GM23338 (cell line): ENCODE measurements around the gene PTGS1. TPM values are rescaled to one million over a fixed set of nuclear protein-coding genes. Genes with fewer than 3 reads are reported as not detected.

Experiments
- ATAC-seq: fragments of 200-7000 bp; cut with Tn5 transposase; 3 replicates; pipeline ENCODE4 v1.9.1; 2020
- DNase-seq: peaks from one replicate; pipeline ENCODE4 v3.0.0-alpha.2; 2015; ENCODE audit warnings: low spot score
- H2AFZ ChIP-seq: fragments of 200-600 bp; sonication (generic); 2 replicates; pipeline ENCODE4 v1.8.0; 2016; ENCODE audit warnings: antibody characterized with exemption, mild to moderate bottlenecking, moderate library complexity
- H3F3A ChIP-seq: fragments of 200-600 bp; sonication (generic); replicated peaks from 2 replicates; pipeline ENCODE4 v1.8.0; 2017; ENCODE audit warnings: antibody characterized with exemption, mixed run types, low read depth
- H3K27ac ChIP-seq: fragments of 200-600 bp; sonication (generic); 2 replicates; pipeline ENCODE4 v1.6.1; 2016; ENCODE audit warnings: low read depth
- H3K27me3 ChIP-seq: fragments of 200-600 bp; sonication (generic); 2 replicates; pipeline ENCODE4 v1.8.0; 2016; ENCODE audit warnings: mild to moderate bottlenecking, mixed run types, moderate library complexity; ENCODE audit not compliant: insufficient read depth
- H3K36me3 ChIP-seq: fragments of 200-600 bp; sonication (generic); 2 replicates; pipeline ENCODE4 v1.8.0; 2016; ENCODE audit warnings: mild to moderate bottlenecking; ENCODE audit not compliant: insufficient read depth
- H3K4me1 ChIP-seq: fragments of 200-600 bp; sonication (generic); 2 replicates; pipeline ENCODE4 v1.8.0; 2016; ENCODE audit warnings: mild to moderate bottlenecking, moderate library complexity; ENCODE audit not compliant: insufficient read depth
- H3K4me2 ChIP-seq: fragments of 200-600 bp; sonication (generic); 2 replicates; pipeline ENCODE4 v1.7.1; 2017; ENCODE audit warnings: mixed run types
- H3K4me3 ChIP-seq: fragments of 200-600 bp; sonication (generic); 2 replicates; pipeline ENCODE4 v1.6.1; 2016; ENCODE audit warnings: mixed run types
- H3K79me2 ChIP-seq: fragments of 200-600 bp; sonication (generic); replicated peaks from 2 replicates; pipeline ENCODE4 v1.8.0; 2017; ENCODE audit warnings: mild to moderate bottlenecking; ENCODE audit not compliant: insufficient read depth
- H3K9me2 ChIP-seq: fragments of 200-600 bp; sonication (generic); 2 replicates; pipeline ENCODE4 v1.8.0; 2017; ENCODE audit not compliant: insufficient read depth
- H4K20me1 ChIP-seq: fragments of 200-600 bp; sonication (generic); replicated peaks from 2 replicates; pipeline ENCODE4 v1.8.0; 2017; ENCODE audit warnings: mild to moderate bottlenecking; ENCODE audit not compliant: insufficient read depth
- H3K27ac Mint-ChIP-seq: 2 replicates; pipeline ENCODE4 v1.8.0; 2020; ENCODE audit warnings: inconsistent platforms, mild to moderate bottlenecking, moderate library complexity, mixed read lengths
- H3K27me3 Mint-ChIP-seq: 3 replicates; pipeline ENCODE4 v1.8.0; 2022; ENCODE audit warnings: low read depth, mild to moderate bottlenecking, moderate library complexity, mixed read lengths, inconsistent platforms; ENCODE audit not compliant: insufficient read depth, poor library complexity
- H3K36me3 Mint-ChIP-seq: 3 replicates; pipeline ENCODE4 v1.8.0; 2021; ENCODE audit warnings: low read depth, mild to moderate bottlenecking, inconsistent platforms, moderate library complexity, mixed read lengths
- H3K4me1 Mint-ChIP-seq: 3 replicates; pipeline ENCODE4 v1.8.0; 2020; ENCODE audit warnings: mild to moderate bottlenecking, inconsistent platforms, mixed read lengths
- H3K4me3 Mint-ChIP-seq: 3 replicates; pipeline ENCODE4 v1.8.0; 2021; ENCODE audit warnings: moderate library complexity, mild to moderate bottlenecking, inconsistent platforms, mixed read lengths
- H3K9me3 Mint-ChIP-seq: 3 replicates; pipeline ENCODE4 v1.8.0; 2020; ENCODE audit warnings: moderate library complexity, mild to moderate bottlenecking, inconsistent platforms, mixed read lengths
- CREB1 ChIP-seq: fragments of 250-450 bp; sonication (Bioruptor Pico); IDR thresholded peaks from 2 replicates; pipeline ENCODE4 v1.5.0; 2020; ENCODE audit warnings: low read depth, mild to moderate bottlenecking, moderate library complexity
- CTCF ChIP-seq, 2 experiments: fragments of 200-600 bp in 1 of 2; sonication (generic) in 1 of 2; conservative IDR thresholded peaks; 2 replicates each; pipeline versions ENCODE4 v1.5.1 to v1.6.1; 2016 to 2017; ENCODE audit warnings: antibody characterized with exemption in 2 of 2, low read depth in 2 of 2, mild to moderate bottlenecking in 2 of 2, moderate library complexity in 1 of 2
- EZH2 ChIP-seq: fragments of 200-600 bp; sonication (generic); IDR thresholded peaks from one replicate; pipeline ENCODE4 v1.8.0; 2017; ENCODE audit warnings: antibody characterized with exemption, mild to moderate bottlenecking, low read depth; ENCODE audit not compliant: unreplicated experiment
- EZH2phosphoT487 ChIP-seq: fragments of 200-600 bp; sonication (generic); IDR thresholded peaks from one replicate; pipeline ENCODE4 v1.8.1; 2018; ENCODE audit warnings: antibody characterized with exemption; ENCODE audit not compliant: unreplicated experiment
- JUNB ChIP-seq: IDR thresholded peaks from one replicate; pipeline ENCODE4 v1.6.1; 2016; ENCODE audit warnings: antibody characterized with exemption; ENCODE audit not compliant: unreplicated experiment
- NANOG ChIP-seq: IDR thresholded peaks from 2 replicates; pipeline ENCODE4 v1.6.1; 2016; ENCODE audit warnings: antibody characterized with exemption, borderline replicate concordance
- POLR2AphosphoS5 ChIP-seq: IDR thresholded peaks from 2 replicates; pipeline ENCODE4 v1.6.1; 2016; ENCODE audit warnings: antibody characterized with exemption, low read depth
- REST ChIP-seq: IDR thresholded peaks from one replicate; pipeline ENCODE4 v1.6.1; 2018; ENCODE audit warnings: antibody characterized with exemption; ENCODE audit not compliant: unreplicated experiment
- STAT1 ChIP-seq: IDR thresholded peaks from one replicate; pipeline ENCODE4 v1.6.1; 2016; ENCODE audit warnings: antibody characterized with exemption; ENCODE audit not compliant: unreplicated experiment
- ZNF331 ChIP-seq: fragments of 250-450 bp; sonication (Bioruptor Pico); IDR thresholded peaks from 2 replicates; pipeline ENCODE4 v1.5.0; 2020; ENCODE audit warnings: low read depth, mild to moderate bottlenecking, moderate library complexity
- polyA plus RNA-seq: library from polyadenylated mRNA; unstranded; fragments of >200 nt; fragmentation: Nextera tagmentation; extraction: Ambion mirVana; gene quantifications from 2 replicates; pipeline ENCODE4 v1.2.1, GENCODE V29; 2016
- total RNA-seq: library from RNA; depleted of rRNA; stranded (reverse); fragments of >200 nt; shearing (Covaris generic); gene quantifications from 2 replicates; pipeline ENCODE4 v1.2.3, GENCODE V29; 2014
- TF ChIP-seq, protein P1 (sequence below): IDR thresholded peaks from 2 replicates; pipeline ENCODE4 v1.6.1; 2016; ENCODE audit warnings: antibody characterized with exemption

The PTGS1 gene
- total and polyA plus RNA-seq, 2 experiments from 2014 or later = 0.48 to 1.3 TPM

DNA sequence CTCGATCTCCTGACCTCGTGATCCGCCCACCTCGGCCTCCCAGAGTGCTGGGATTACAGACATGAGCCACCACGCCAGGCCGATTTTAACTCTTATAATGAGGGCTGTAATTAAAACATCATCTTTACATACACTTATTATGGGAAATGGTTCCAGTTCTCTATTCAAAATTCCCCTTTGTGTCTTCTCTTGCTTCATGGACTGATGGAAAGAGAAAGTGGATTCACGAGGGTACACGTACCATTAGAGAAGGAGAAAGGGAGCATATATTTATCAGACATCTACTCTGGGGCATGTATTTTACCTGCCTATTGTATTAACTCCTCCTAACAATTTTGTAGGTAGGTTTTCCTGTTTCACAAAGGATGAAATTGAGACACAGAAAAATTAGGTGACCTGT lies 31.1 kb downstream of the PTGS1 start:
- H3K4me1 Mint-ChIP-seq = no peaks in the 10 kb centered on the region
- H3K4me3 Mint-ChIP-seq = no peak overlapping the region
- H4K20me1 ChIP-seq = no peaks in the 10 kb centered on the region
- no peak overlapping the region for H3K4me2 ChIP-seq
- peaks cover 4% of the 10 kb centered on the region; the same call in 1 of the 3 replicates for H3K36me3 Mint-ChIP-seq
- H3K9me3 Mint-ChIP-seq = peaks cover 34% of the 10 kb centered on the region
- H3K27ac Mint-ChIP-seq = no peak overlapping the region
- H3K9me2 ChIP-seq = no peaks in the 10 kb centered on the region
- H3K27me3 Mint-ChIP-seq = peaks cover 4% of the 10 kb centered on the region
- H3K27me3 ChIP-seq = no peaks in the 10 kb centered on the region
- ATAC-seq = no peak
- no peaks in the 10 kb centered on the region for H3K36me3 ChIP-seq
- no peak overlapping the region for H3K27ac ChIP-seq
- no peak overlapping the region for H3K4me3 ChIP-seq
- H3K4me1 ChIP-seq = no peaks in the 10 kb centered on the region
- no peaks in the 10 kb centered on the region for H3F3A ChIP-seq
- no peak for TF ChIP-seq CREB1 (CRISPR knock-in tag)
- TF ChIP-seq POLR2AphosphoS5 = no peak
- TF ChIP-seq STAT1 = no peak
- no peak for TF ChIP-seq REST
- no peak for TF ChIP-seq EZH2
- H2AFZ ChIP-seq = no peak overlapping the region
- DNase-seq = no peak
- no peaks in the 10 kb centered on the region for H3K79me2 ChIP-seq

DNA sequence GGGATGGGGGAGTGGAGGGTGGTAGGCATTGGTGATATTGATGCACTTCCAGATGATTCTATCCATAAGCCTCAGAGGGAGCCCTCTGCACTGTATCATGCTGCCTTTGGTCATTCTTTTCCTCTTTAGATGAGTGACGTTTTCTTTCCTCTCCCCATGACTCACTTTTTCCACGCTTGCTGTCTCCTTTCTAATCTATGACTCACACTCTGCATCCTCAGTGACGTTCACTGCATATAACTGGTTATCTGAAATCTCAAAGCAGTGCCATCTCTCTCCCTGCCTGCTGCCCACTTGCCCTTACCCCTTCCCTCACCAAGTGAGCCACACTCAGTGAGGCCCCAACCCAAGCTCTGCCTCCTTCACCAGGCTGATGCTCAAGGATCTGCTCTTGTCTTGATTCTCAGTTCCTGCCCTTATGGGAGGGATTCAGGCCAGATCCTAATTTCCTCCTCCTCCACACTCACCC lies 31.6 kb downstream of the PTGS1 start:
- no peak overlapping the region for H3K4me3 Mint-ChIP-seq
- no peak for TF ChIP-seq CTCF (conservative IDR thresholded peaks at IDR 0.05; ENCODE audit: low read depth in 2 of 2)
- TF ChIP-seq ZNF331 (CRISPR knock-in tag) = no peak
- TF ChIP-seq JUNB = no peak
- TF ChIP-seq STAT1 = no peak
- no peak for TF ChIP-seq REST
- no peak for TF ChIP-seq NANOG
- TF ChIP-seq EZH2phosphoT487 = no peak
- TF ChIP-seq, protein P1, sequence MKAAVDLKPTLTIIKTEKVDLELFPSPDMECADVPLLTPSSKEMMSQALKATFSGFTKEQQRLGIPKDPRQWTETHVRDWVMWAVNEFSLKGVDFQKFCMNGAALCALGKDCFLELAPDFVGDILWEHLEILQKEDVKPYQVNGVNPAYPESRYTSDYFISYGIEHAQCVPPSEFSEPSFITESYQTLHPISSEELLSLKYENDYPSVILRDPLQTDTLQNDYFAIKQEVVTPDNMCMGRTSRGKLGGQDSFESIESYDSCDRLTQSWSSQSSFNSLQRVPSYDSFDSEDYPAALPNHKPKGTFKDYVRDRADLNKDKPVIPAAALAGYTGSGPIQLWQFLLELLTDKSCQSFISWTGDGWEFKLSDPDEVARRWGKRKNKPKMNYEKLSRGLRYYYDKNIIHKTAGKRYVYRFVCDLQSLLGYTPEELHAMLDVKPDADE = no peak
- TF ChIP-seq CREB1 (CRISPR knock-in tag) = no peak
- no peak for TF ChIP-seq EZH2
- TF ChIP-seq POLR2AphosphoS5 = no peak

More for the DNA sequence above, 31.6 kb downstream of the PTGS1 start:
- H3K27ac Mint-ChIP-seq = no peak overlapping the region
- Histone ChIP-seq H3K4me1 (no peaks in the 10 kb centered on the region), H3K4me2 (no peak overlapping the region), H3K27me3 (no peaks in the 10 kb centered on the region), H4K20me1 (no peaks in the 10 kb centered on the region), H3F3A (no peaks in the 10 kb centered on the region), H2AFZ (no peak overlapping the region), H3K9me2 (no peaks in the 10 kb centered on the region), H3K36me3 (no peaks in the 10 kb centered on the region), H3K27ac (no peak overlapping the region), H3K79me2 (no peaks in the 10 kb centered on the region), H3K4me3 (no peak overlapping the region)
- peaks cover 4% of the 10 kb centered on the region; the same call in 1 of the 3 replicates for H3K36me3 Mint-ChIP-seq
- ATAC-seq = no peak
- no peaks in the 10 kb centered on the region for H3K4me1 Mint-ChIP-seq
- H3K9me3 Mint-ChIP-seq = peaks cover 40% of the 10 kb centered on the region
- no peak for DNase-seq
- H3K27me3 Mint-ChIP-seq = peaks cover 4% of the 10 kb centered on the region
